Pancreas (tissue), 10 donors: ENCODE results near the gene LCAT. TPM values are rescaled to one million over a fixed set of nuclear protein-coding genes. Genes with fewer than 3 reads are reported as not detected.
A peak's percentile ranks its signal among the peaks of the same experiment; 100 is the strongest.

ENCODE experiments used
- ATAC-seq, 4 donors: fragments of 200-7000 bp; cut with Tn5 transposase; one replicate each; pipeline versions ENCODE4 v1.8.0 to v1.9.1; 2020; ENCODE audit warnings: mild to moderate bottlenecking in 4 of 4, moderate library complexity in 4 of 4
- DNase-seq, 6 donors: peaks; one replicate each; pipeline ENCODE4 v3.0.0-alpha.2; 2020
- FAIRE-seq: peaks from 2 replicates; lab custom pipeline; 2012; peaks lifted over from hg19 to GRCh38; lab: Jason Lieb, UNC
- H3K27ac ChIP-seq, 4 donors: fragments of 200-600 bp; sonication (generic); 1 replicate in 3 of 4; 2 replicates in 1 of 4; pipeline versions ENCODE4 v1.5.0 to v1.8.0; 2020
- H3K27me3 ChIP-seq, 4 donors: fragments of 200-600 bp; one replicate each; pipeline ENCODE4 v1.8.0; 2021
- H3K36me3 ChIP-seq, 3 donors: fragments of 200-600 bp; sonication (generic) in 1 of 3; one replicate each; pipeline versions ENCODE4 v1.5.0 to v1.8.0; 2020 to 2021
- H3K4me1 ChIP-seq, 3 donors: fragments of 200-600 bp; one replicate each; pipeline ENCODE4 v1.8.0; 2021
- H3K4me3 ChIP-seq, 4 donors: fragments of 200-600 bp; sonication (generic) in 2 of 4; one replicate each; pipeline versions ENCODE4 v1.5.0 to v1.8.0; 2020 to 2021
- H3K9me3 ChIP-seq, 4 donors: fragments of 200-600 bp; one replicate each; pipeline ENCODE4 v1.8.0; 2021
- WGBS, 2 donors: extraction: QIAGEN DNeasy Blood & Tissue Kit; methylation state at CpG; one replicate each; pipeline ENCODE4 v1.1.7; 2013; 5-methylcytosine and 5-hydroxymethylcytosine counted together
- intact Hi-C, 3 donors: fragments of 100-400 bp; cut with DNase I; formaldehyde crosslinking; loops; one replicate each; pipeline versions ENCODE4 v1.11.1 to v1.14.2; 2022
- polyA plus RNA-seq, 2 donors: library from polyadenylated mRNA; stranded (reverse); fragments of 200-250 nt; gene quantifications; one replicate each; pipeline ENCODE4 v1.2.3, GENCODE V29; 2013
- total RNA-seq, 6 donors: library from RNA; stranded (reverse); fragmentation: NEBNext Ultra II Directional in 4 of 6; extraction: Animal tissue kit (Norgen Biotek cat#: 25700) in 4 of 6; gene quantifications; one replicate each; pipeline versions ENCODE4 v1.2.1 to v1.2.4, GENCODE V29; 2021 to 2023
- TF ChIP-seq, protein P1 (sequence below), 4 donors: fragments of 200-600 bp; sonication (generic) in 3 of 4; IDR thresholded peaks; one replicate each; pipeline versions ENCODE4 v1.5.0 to v1.8.0; 2021; ENCODE audit warnings: antibody characterized with exemption in 4 of 4
- donor health status: healthy with polysubstance abuse.
- donor health status: DM: no; HTN: no; CAD: no; lungs with moderate emphysema.
- donor health status: DM: no; HTN: no; CAD: no.
- donor health status: control.
- donor health status: control.
- donor health status: Bipolar disorder and iron deficiency.
- donor health status: DM: yes; HTN: yes; CAD: no.
- donor health status: DM: no; HTN: no; CAD: no.
- donor health status: DM: no; HTN: no; CAD: no.
- donor health status: DM: yes; HTN: yes; CAD: no.

LCAT gene
- total and polyA plus RNA-seq, 8 donors, result 2.8 to 65.5 (median 10.3) TPM

- DNase-seq (no peak), ATAC-seq (no peak), FAIRE-seq (no peak)
- intact Hi-C loops, result no loop called here
- Histone ChIP-seq H3K27ac (no peak overlapping the region), H3K36me3 (no peaks in the 10 kb centered on the region), H3K27me3 (no peaks in the 10 kb centered on the region), H3K4me3 (peak overlapping the region in 1 of 4 donors; percentile 80), H3K4me1 (peaks cover 15 to 39% (median 30%) of the 10 kb centered on the region in 3 donors), H3K9me3 (no peaks in the 10 kb centered on the region)
- WGBS, 2 donors, result 81 to 87% methylated on average over 11 of the region's 11 CpGs
- TF ChIP-seq, protein P1, sequence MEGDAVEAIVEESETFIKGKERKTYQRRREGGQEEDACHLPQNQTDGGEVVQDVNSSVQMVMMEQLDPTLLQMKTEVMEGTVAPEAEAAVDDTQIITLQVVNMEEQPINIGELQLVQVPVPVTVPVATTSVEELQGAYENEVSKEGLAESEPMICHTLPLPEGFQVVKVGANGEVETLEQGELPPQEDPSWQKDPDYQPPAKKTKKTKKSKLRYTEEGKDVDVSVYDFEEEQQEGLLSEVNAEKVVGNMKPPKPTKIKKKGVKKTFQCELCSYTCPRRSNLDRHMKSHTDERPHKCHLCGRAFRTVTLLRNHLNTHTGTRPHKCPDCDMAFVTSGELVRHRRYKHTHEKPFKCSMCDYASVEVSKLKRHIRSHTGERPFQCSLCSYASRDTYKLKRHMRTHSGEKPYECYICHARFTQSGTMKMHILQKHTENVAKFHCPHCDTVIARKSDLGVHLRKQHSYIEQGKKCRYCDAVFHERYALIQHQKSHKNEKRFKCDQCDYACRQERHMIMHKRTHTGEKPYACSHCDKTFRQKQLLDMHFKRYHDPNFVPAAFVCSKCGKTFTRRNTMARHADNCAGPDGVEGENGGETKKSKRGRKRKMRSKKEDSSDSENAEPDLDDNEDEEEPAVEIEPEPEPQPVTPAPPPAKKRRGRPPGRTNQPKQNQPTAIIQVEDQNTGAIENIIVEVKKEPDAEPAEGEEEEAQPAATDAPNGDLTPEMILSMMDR (IDR thresholded peaks at IDR 0.05), result no peak
Observed at GRCh38 chr16:67965668-67966548, 22.0 kb upstream of the LCAT start.

DNA sequence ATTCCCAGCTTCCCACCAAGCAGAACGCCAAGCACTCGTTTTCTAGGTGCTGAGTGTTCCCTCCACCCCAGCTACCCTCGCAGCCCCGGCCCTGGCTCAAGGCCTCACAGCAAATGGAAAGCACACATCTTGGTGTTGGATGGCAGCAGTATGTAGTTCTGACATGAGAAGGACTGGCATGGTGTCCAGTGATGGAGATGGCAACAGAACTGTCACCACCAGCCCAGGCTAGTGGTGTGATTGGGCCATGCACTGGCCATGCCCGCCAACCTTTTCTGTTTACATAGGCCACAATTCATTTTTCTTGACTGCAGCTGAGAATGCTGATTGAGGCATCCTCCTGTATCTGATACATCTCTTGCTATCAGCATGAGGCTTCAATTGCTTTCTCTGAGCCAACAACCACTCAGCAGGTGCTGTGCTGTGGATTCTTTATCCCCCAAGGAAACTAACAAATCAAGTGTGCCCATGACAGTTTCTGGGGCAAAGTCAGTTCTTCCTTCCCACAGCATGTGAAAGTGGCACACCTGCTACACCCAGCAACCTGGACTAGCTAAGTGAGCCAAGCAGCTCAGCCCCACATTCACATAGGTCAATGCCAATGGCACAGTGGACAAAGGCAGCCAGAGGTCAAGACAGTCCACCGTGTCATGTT lies 20.7 kb upstream of the LCAT start:
- no peak overlapping the region for H3K4me3 ChIP-seq
- H3K4me1 ChIP-seq, result peaks cover 15 to 39% (median 30%) of the 10 kb centered on the region in 3 donors
- H3K36me3 ChIP-seq, result peaks cover 0 to 5% (median 0%) of the 10 kb centered on the region in 3 donors
- H3K9me3 ChIP-seq, result no peaks in the 10 kb centered on the region
- no peaks in the 10 kb centered on the region for H3K27me3 ChIP-seq
- intact Hi-C loops, result no loop called here
- WGBS, 2 donors, result 78 to 79% methylated on average over 6 of the region's 6 CpGs
- H3K27ac ChIP-seq, result no peak overlapping the region
- ATAC-seq (no peak), DNase-seq (no peak), FAIRE-seq (no peak)
- TF ChIP-seq, protein P1 (IDR thresholded peaks at IDR 0.05), result no peak

DNA sequence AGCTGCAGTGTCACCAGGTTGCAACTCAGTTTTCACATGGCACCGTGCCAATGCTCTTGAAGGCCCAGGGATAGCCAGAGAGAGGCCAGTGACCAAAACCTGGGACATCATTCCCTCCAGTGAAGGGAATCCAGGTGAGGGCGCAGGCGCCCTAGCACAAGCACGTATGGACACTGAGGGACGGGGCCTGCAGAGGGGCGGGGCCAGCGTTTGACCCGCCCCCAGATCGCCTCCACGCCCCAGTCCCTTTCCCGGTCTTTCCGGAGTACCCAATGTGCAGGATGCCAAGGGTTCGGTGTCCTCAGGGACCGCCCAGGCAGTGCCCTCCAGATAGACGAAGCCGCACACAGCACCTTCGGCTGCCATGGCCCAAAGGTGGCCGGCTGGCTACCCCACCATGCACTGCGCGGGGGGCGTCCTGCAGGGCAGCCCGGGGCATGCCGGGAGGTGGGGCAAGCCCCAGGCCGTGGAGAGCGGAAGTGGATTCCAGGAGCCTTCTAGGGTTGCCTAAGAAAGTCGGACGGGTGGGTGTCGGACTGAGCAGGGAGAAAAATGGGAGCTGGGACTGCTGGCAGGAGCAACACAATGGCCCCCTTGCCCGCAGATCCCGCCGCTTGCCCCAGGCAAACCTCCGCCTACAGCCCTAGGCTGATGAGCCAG lies 19.9 kb upstream of the LCAT start:
- H3K4me3 ChIP-seq, result no peak overlapping the region

GRCh38 chr16:67963292-67963661 lies 19.4 kb upstream of the LCAT start:
- no peaks in the 10 kb centered on the region for H3K27me3 ChIP-seq
- intact Hi-C loops, result no loop called here
- peaks cover 15 to 39% (median 30%) of the 10 kb centered on the region in 3 donors for H3K4me1 ChIP-seq
- H3K9me3 ChIP-seq, result no peaks in the 10 kb centered on the region
- FAIRE-seq (no peak), DNase-seq (peak in 1 of 6 donors; percentile 5), ATAC-seq (no peak)
- H3K4me3 ChIP-seq, result no peak overlapping the region
- TF ChIP-seq, protein P1 (IDR thresholded peaks at IDR 0.05), result no peak
- H3K27ac ChIP-seq, result no peak overlapping the region
- 77 to 86% methylated on average over 2 of the region's 2 CpGs for WGBS, 2 donors
- H3K36me3 ChIP-seq, result peaks cover 0 to 5% (median 0%) of the 10 kb centered on the region in 3 donors

More for the DNA sequence above, 19.9 kb upstream of the LCAT start:
- Histone ChIP-seq H3K4me1 (peaks cover 15 to 39% (median 30%) of the 10 kb centered on the region in 3 donors), H3K9me3 (no peaks in the 10 kb centered on the region), H3K27me3 (no peaks in the 10 kb centered on the region), H3K27ac (no peak overlapping the region), H3K36me3 (peaks cover 0 to 5% (median 0%) of the 10 kb centered on the region in 3 donors)
- peak in 1 of 6 donors; percentile 75 for DNase-seq
- ATAC-seq, result no peak
- no peak for FAIRE-seq
- intact Hi-C loops, result no loop called here
- WGBS, 2 donors, result 71 to 74% methylated on average over 31 to 32 of the region's 32 CpGs
- TF ChIP-seq, protein P1 (IDR thresholded peaks at IDR 0.05), result no peak
